ENCODE results near the gene TYW3.
"Not testable (repeated sequence)": the region's sequence is repeated elsewhere in the genome, so short reads cannot be mapped to it uniquely, and the experiment has no call there.

Gene TYW3

GRCh38 chr1:74731399-74732052 is 1.4 kb upstream of the TYW3 start:
- DNase-seq (ENCODE audit: low read depth) = peak; percentile 18

GRCh38 chr1:74732071-74732946 is 643 bp upstream of the TYW3 start:
- DNase-seq (ENCODE audit: low read depth) = peak; percentile 15

- peak; percentile 81 for DNase-seq (ENCODE audit: low read depth)
These were observed 892 bp downstream of the TYW3 start for GRCh38 chr1:74733604-74734484.

- no peak for DNase-seq (ENCODE audit: low read depth)
These were observed 4.4 kb downstream of the TYW3 start for GRCh38 chr1:74737333-74737732.

GRCh38 chr1:74740307-74740980 is 7.5 kb downstream of the TYW3 start:
- DNase-seq (ENCODE audit: low read depth) = not testable (repeated sequence)

- not testable (repeated sequence) for DNase-seq (ENCODE audit: low read depth)
These were observed 12.3 kb downstream of the TYW3 start for GRCh38 chr1:74745247-74745646.

- no peak for DNase-seq (ENCODE audit: low read depth)
These were observed 16.0 kb downstream of the TYW3 start for GRCh38 chr1:74748960-74749359.

- no peak for DNase-seq (ENCODE audit: low read depth)
These were observed 20.2 kb downstream of the TYW3 start for GRCh38 chr1:74753104-74753503.

- DNase-seq (ENCODE audit: low read depth) = no peak
These were observed 22.5 kb downstream of the TYW3 start for GRCh38 chr1:74755475-74755874.

- DNase-seq (ENCODE audit: low read depth) = not testable (repeated sequence)
These were observed 23.7 kb downstream of the TYW3 start for GRCh38 chr1:74756650-74757049.

GRCh38 chr1:74763807-74764206 is 30.9 kb downstream of the TYW3 start:
- DNase-seq (ENCODE audit: low read depth) = peak; percentile 6

GRCh38 chr1:74766579-74766978 is 33.6 kb downstream of the TYW3 start:
- peak; percentile 25 for DNase-seq (ENCODE audit: low read depth)

- peak; percentile 27 for DNase-seq (ENCODE audit: low read depth)
These were observed 34.5 kb downstream of the TYW3 start for GRCh38 chr1:74767490-74767889.

- DNase-seq (ENCODE audit: low read depth) = peak; percentile 52
These were observed 39.1 kb downstream of the TYW3 start for GRCh38 chr1:74771913-74772515.

GRCh38 chr1:74772945-74773344 is 40.0 kb downstream of the TYW3 start:
- DNase-seq (ENCODE audit: low read depth) = peak; percentile 39

- DNase-seq (ENCODE audit: low read depth) = no peak
These were observed 40.6 kb downstream of the TYW3 start for GRCh38 chr1:74773582-74773981.

- no peak for DNase-seq (ENCODE audit: low read depth)
These were observed 42.8 kb downstream of the TYW3 start for GRCh38 chr1:74775735-74776134.

- DNase-seq (ENCODE audit: low read depth) = no peak
These were observed 44.6 kb downstream of the TYW3 start for GRCh38 chr1:74777525-74777924.

- no peak for DNase-seq (ENCODE audit: low read depth)
These were observed 46.8 kb downstream of the TYW3 start for GRCh38 chr1:74779750-74780149.

GRCh38 chr1:74780594-74780993 is 47.6 kb downstream of the TYW3 start:
- no peak for DNase-seq (ENCODE audit: low read depth)

GRCh38 chr1:74785944-74786343 is 53.0 kb downstream of the TYW3 start:
- no peak for DNase-seq (ENCODE audit: low read depth)
